Retinal pigment epithelial cell (primary cell): ENCODE data around the gene USP32.

Source experiments
- DNase-seq: peaks from one replicate; pipeline ENCODE4 v3.0.0-alpha.2; 2010; ENCODE audit warnings: low read depth
- H3K4me3 ChIP-seq: 2 replicates; pipeline ENCODE4 v1.5.1; 2011; ENCODE audit warnings: mild to moderate bottlenecking, low read length, control low read depth, moderate library complexity
- TF ChIP-seq, protein P1 (sequence below): conservative IDR thresholded peaks from 2 replicates; pipeline ENCODE4 v1.5.1; 2011; ENCODE audit warnings: low read depth, low read length, control low read depth, inconsistent platforms

USP32 gene

DNA sequence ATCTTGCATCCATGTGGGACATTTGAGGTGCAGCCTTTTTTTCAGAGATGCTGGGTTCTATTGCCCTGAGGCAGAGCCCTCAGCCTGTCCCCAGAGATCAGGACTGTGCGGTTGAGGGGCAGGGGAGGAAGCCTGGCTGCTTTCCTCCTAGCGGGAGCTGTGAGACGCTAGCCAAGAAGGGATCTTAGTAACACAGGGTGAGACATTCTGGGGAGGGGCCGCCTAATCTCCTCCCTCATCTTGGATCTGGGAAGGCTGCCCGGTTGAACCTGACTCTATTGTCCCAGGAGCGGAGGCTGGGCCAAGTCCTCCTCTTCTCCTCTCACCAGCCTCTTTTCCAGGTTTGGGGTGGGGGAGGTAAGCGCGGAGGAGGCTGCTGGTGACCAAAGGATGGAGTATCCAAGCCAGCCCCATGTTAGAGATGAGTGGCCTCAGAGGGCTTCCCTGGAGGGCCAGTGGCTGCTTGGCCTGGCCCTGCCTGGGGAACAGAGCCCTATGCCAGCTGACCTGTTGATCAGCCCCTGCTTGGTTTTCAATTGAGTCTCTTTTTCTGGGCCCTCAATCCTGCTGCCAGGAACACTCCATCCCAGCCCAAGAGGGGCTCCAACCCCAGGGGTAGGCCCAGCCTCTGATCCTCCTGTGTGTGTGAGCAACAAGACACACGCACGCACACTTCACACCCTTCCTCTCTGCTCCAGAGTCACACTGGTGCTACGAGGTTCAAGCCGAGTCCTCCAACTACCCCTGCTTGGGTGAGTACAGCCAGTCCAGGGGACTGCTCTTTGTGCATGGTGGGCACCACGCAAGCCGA, 237.1 kb downstream of the USP32 start:
- TF ChIP-seq, protein P1, sequence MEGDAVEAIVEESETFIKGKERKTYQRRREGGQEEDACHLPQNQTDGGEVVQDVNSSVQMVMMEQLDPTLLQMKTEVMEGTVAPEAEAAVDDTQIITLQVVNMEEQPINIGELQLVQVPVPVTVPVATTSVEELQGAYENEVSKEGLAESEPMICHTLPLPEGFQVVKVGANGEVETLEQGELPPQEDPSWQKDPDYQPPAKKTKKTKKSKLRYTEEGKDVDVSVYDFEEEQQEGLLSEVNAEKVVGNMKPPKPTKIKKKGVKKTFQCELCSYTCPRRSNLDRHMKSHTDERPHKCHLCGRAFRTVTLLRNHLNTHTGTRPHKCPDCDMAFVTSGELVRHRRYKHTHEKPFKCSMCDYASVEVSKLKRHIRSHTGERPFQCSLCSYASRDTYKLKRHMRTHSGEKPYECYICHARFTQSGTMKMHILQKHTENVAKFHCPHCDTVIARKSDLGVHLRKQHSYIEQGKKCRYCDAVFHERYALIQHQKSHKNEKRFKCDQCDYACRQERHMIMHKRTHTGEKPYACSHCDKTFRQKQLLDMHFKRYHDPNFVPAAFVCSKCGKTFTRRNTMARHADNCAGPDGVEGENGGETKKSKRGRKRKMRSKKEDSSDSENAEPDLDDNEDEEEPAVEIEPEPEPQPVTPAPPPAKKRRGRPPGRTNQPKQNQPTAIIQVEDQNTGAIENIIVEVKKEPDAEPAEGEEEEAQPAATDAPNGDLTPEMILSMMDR: no peak
- no peak overlapping the region for H3K4me3 ChIP-seq
- peak; percentile 39 for DNase-seq

DNA sequence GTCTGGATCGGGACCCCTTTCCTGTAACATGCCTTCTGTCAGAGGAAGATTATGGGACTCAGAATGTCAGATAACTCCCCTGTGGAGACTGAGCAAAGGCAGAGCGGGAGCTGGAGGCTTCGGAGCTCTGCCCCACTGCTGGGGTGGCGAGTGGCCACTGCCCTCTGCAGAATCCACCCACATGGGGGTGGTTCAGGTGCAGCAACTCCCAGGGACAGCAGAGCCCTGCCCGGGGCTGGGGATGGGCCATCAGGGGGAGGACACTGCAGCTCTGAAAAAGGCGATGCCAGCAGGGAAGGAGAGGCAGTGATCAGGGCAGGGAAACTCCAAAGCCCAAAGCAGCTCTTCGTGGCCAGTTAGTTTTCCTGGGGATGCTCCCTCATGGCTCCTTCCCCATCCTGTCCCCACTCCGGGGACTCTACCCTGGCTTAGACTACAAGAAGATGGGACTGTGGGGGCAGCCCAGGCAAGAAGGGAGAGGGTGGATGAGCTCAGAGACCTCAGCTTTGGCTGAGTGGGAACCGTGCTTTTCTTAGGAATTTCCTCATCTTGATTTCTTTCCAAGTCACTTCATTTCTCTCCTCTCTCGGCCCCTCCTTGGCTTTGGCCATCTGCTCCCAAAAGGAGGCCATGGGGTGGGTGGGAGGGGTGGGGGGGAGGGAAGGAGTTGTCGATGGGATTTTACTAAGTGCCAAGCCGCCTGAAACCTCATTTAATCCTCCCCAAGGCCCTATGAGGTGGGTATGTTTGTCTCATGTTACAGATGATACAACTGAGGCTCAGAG, 238.1 kb downstream of the USP32 start:
- no peak overlapping the region for H3K4me3 ChIP-seq
- TF ChIP-seq, protein P1: no peak
- DNase-seq: no peak

DNA sequence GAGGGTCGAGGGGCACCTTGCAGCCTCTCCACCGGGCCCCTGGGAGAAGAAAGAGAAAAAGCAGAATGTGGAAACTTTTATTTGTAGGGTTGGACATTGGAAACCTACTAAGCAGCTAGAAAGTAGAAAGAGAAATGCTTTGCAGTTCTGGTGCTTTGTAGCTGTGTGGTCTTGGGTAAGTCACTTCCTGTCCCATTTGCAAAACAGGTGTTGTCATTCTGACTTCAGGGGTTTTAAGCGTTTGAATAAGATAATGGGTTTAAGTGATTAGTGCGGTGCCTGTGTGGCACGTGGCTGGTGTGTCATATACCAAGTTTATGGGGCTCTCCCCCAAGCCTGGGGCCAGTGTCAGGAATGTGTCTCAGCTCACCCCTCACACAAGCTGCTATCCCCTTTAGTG, 240.6 kb downstream of the USP32 start:
- TF ChIP-seq, protein P1: no peak
- no peak overlapping the region for H3K4me3 ChIP-seq
- no peak for DNase-seq

DNA sequence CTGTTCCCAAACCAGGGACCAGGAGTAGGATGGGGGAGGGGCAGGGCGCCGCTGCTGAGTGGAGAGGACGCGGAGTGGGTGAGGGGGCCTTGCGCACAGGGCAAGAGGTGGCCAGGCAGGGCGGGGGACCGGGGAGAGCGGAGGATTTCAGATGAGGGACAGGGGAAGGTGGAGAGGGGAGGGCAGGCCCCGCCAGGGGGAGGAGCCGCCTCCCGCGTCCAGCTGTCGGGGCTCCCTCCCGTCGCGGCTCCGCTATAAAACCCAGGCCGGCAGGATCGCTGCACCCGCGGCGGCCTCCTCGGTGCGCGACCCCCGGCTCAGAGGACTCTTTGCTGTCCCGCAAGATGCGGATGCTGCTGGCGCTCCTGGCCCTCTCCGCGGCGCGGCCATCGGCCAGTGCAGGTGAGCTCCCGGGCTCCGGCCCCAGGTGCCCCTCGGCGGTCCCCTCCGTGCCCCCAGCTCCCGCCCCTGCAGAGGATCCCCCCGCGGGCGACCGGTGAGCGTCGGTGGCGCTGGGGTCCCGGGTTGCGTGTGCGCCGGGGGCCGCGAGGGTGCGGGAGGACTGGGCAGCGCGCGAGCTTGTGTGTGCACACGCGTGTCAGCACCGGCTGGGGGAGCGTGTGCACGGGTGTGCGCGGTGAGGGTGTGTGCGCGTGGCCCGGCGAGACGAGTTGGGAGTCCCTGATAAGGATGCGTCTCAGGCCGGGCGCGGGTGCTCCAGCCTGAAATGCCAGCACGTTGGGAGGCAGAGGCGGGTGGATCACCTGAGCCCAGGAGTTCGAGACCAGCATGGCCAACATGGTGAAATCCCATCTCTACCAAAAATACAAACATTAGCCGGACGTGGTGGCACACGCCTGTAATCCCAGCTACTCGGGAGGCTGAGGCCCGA, 242.0 kb downstream of the USP32 start, which contains the start of gene CA4:
CA4 (plus strand) TSS at position 283 of the 892 bp plus-strand sequence; CDS start at position 345, 62 bp downstream.
- no peak within 1 kb of the TSS for H3K4me3 ChIP-seq
- DNase-seq: no peak
- TF ChIP-seq, protein P1: no peak

DNA sequence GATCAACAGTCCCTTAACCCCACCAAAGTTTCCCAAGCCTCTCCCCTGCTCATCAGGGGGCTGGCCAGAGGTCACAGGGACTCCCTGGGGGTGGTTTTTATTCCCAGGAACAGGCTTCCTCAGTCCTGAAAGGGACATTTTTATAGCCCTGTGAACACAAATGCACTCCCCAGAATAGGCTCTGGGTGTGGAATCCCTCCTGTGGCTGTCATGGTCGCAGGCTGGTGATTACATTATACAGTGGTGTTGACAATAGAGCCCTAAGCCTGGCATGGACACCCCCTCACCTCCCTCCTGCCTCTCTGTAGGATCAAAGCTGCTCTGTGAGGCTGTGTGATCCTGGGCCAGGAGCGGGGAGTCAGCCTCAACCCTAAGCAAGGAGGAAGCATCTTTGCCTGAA, 243.6 kb downstream of the USP32 start:
- TF ChIP-seq, protein P1: no peak
- no peak for DNase-seq
- H3K4me3 ChIP-seq: no peak overlapping the region

DNA sequence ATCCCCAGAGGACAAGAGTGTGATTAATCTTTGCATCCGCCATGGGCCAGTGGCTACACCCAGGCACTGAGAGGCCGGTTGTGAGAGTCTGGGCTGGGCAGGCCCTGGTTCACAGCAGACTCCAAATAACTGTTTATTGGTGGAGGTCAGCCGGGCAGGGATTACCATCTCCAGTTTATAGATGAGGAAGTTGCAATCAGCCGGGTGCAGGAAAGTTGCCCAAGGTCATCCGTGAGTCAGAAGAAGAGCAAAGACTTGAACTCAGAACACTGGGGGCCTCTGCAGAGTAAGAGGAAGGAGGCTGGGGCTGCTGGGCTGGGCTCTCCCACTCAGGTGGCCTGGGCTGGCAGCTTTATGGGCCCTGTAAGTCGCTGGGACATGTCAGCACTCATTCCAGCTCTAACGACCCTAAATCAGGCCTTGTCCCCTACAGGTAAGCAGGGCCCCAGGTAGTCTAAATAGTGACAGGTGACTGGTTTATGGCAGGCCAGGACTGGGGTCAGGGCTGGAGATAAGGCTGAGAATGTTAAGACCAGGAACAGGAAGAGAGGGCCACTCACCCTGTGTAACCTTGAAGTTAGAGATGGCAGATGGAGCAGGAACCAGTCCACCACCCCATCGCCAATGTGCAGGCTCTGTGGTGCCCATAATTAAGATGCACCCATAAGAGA, 244.2 kb downstream of the USP32 start:
- no peak overlapping the region for H3K4me3 ChIP-seq
- DNase-seq: no peak
- TF ChIP-seq, protein P1: no peak
